ENCODE measurements around the gene FSTL4.

DNA sequence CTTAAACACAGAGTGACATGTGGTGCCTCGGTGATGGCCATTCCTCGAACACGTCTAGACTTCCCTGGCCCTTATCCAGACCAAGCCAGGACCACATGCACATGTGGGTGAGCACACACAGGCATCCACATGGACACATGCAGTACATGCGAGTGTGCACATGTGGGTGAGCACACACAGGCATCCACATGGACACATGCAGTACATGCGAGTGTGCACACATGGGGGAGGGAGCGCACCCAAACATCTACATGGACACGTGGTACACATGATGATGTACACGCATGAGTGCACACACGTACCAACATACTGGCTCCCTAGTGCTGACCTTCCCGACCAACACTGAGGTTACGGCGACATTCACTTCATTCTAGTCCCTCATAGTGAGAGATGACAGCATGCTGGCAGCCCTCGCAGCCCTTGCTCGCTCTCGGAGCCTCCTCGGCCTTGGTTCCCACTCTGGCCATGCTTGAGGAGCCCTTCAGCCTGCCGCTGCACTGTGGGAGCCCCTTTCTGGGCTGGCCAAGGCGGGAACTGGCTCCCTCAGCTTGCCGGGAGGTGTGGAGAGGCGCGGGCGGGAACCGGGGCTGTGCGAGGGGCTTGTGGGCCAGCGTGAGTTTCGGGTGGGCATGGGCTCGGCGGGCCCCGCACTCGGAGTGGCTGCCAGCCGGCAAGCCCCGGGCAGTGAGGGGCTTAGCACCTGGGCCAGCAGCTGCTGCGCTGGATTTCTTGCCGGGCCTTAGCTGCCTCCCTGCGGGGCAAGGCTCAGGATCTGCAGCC lies 373.7 kb downstream of the FSTL4 start:
- TF ChIP-seq, protein P1, sequence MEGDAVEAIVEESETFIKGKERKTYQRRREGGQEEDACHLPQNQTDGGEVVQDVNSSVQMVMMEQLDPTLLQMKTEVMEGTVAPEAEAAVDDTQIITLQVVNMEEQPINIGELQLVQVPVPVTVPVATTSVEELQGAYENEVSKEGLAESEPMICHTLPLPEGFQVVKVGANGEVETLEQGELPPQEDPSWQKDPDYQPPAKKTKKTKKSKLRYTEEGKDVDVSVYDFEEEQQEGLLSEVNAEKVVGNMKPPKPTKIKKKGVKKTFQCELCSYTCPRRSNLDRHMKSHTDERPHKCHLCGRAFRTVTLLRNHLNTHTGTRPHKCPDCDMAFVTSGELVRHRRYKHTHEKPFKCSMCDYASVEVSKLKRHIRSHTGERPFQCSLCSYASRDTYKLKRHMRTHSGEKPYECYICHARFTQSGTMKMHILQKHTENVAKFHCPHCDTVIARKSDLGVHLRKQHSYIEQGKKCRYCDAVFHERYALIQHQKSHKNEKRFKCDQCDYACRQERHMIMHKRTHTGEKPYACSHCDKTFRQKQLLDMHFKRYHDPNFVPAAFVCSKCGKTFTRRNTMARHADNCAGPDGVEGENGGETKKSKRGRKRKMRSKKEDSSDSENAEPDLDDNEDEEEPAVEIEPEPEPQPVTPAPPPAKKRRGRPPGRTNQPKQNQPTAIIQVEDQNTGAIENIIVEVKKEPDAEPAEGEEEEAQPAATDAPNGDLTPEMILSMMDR (conservative IDR thresholded peaks at IDR 0.05; ENCODE audit: low read depth in 2 of 2) = no peak
- TF ChIP-seq EZH2 (IDR thresholded peaks at IDR 0.05; ENCODE audit: low read depth, unreplicated experiment) (no peak), EZH2phosphoT487 (IDR thresholded peaks at IDR 0.05; ENCODE audit: unreplicated experiment) (no peak), NANOG (IDR thresholded peaks at IDR 0.05; ENCODE audit: borderline replicate concordance) (no peak), POLR2AphosphoS5 (IDR thresholded peaks at IDR 0.05; ENCODE audit: low read depth) (no peak), JUNB (IDR thresholded peaks at IDR 0.05; ENCODE audit: unreplicated experiment) (no peak)
- TF ChIP-seq, protein P2, sequence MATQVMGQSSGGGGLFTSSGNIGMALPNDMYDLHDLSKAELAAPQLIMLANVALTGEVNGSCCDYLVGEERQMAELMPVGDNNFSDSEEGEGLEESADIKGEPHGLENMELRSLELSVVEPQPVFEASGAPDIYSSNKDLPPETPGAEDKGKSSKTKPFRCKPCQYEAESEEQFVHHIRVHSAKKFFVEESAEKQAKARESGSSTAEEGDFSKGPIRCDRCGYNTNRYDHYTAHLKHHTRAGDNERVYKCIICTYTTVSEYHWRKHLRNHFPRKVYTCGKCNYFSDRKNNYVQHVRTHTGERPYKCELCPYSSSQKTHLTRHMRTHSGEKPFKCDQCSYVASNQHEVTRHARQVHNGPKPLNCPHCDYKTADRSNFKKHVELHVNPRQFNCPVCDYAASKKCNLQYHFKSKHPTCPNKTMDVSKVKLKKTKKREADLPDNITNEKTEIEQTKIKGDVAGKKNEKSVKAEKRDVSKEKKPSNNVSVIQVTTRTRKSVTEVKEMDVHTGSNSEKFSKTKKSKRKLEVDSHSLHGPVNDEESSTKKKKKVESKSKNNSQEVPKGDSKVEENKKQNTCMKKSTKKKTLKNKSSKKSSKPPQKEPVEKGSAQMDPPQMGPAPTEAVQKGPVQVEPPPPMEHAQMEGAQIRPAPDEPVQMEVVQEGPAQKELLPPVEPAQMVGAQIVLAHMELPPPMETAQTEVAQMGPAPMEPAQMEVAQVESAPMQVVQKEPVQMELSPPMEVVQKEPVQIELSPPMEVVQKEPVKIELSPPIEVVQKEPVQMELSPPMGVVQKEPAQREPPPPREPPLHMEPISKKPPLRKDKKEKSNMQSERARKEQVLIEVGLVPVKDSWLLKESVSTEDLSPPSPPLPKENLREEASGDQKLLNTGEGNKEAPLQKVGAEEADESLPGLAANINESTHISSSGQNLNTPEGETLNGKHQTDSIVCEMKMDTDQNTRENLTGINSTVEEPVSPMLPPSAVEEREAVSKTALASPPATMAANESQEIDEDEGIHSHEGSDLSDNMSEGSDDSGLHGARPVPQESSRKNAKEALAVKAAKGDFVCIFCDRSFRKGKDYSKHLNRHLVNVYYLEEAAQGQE (IDR thresholded peaks at IDR 0.05; ENCODE audit: unreplicated experiment) = no peak
